ENCODE results near the gene STEAP1B.

DNA sequence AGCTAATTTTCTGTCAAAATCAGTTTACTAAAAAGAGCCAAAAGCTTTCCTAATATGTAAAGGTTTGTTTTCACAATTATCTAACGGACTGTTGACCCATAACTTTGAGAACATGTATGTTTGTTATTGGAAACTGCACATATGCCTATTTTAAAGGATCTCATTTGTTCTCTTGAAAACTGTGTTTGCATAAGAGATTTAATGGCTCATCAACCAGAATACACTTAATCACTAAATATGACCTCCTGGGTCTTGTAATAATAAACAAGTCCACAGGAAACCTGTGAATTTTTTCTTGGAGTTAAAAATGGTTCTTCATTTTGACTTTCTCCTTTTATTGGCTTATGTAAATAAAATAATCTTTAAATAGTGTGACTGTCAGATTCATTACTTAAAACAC, 48.3 kb upstream of the STEAP1B start:
- TF ChIP-seq, protein P1, sequence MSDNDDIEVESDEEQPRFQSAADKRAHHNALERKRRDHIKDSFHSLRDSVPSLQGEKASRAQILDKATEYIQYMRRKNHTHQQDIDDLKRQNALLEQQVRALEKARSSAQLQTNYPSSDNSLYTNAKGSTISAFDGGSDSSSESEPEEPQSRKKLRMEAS (IDR thresholded peaks at IDR 0.05; ENCODE audit: low read depth, low read length), result no peak
- no peak for TF ChIP-seq CTCF (IDR thresholded peaks at IDR 0.05; ENCODE audit: low read depth, low read length)
